IMR-90 (cell line): Measurements from ENCODE around the gene NRF1. TPM values are rescaled to one million over a fixed set of nuclear protein-coding genes. Genes with fewer than 3 reads are reported as not detected.

Source experiments
- ATAC-seq: fragments of 200-7000 bp; cut with Tn5 transposase; 2 replicates; pipeline ENCODE4 v1.9.1; 2020; ENCODE audit warnings: low read depth, mild to moderate bottlenecking, moderate library complexity
- BruUV-seq: library from RNA; stranded (reverse); fragments of 400-500 nt; replicated peaks from 2 replicates; lab custom pipeline; 2021; lab: Mats Ljungman, UMichigan
- CTCF ChIA-PET: fragments of 300-600 bp; formaldehyde crosslinking; extraction: SDS; loops from one replicate; lab custom pipeline; 2021; ENCODE audit warnings: antibody characterized with exemption; lab: Yijun Ruan, JAX
- POLR2A ChIA-PET: fragments of 300-600 bp; sonication (Branson Sonifier 250); formaldehyde crosslinking; loops from one replicate; lab custom pipeline; 2022; ENCODE audit warnings: antibody characterized with exemption; ENCODE audit not compliant: unreplicated experiment; lab: Charles Lee
- DNase-seq: peaks from one replicate; pipeline ENCODE4 v3.0.0; 2013
- H2AFZ ChIP-seq: replicated peaks from 2 replicates; pipeline ENCODE3; 2013; ENCODE audit warnings: low read length, mild to moderate bottlenecking; ENCODE audit not compliant: poor library complexity
- H2AK5ac ChIP-seq: 2 replicates; pipeline ENCODE4 v1.6.1; 2013; ENCODE audit warnings: low read depth, low read length, inconsistent platforms
- H2AK9ac ChIP-seq: replicated peaks from 2 replicates; pipeline ENCODE3; 2013; ENCODE audit warnings: mild to moderate bottlenecking, low read depth, low read length, moderate library complexity; ENCODE audit not compliant: poor library complexity
- H2BK120ac ChIP-seq: 2 replicates; pipeline ENCODE4 v1.6.1; 2013; ENCODE audit warnings: low read depth, low read length, inconsistent platforms
- H2BK15ac ChIP-seq: 3 replicates; pipeline ENCODE4 v1.6.1; 2013; ENCODE audit warnings: low read depth, low read length, inconsistent platforms
- H2BK20ac ChIP-seq: 2 replicates; pipeline ENCODE4 v1.6.1; 2013; ENCODE audit warnings: low read depth, mild to moderate bottlenecking, inconsistent platforms, low read length, moderate library complexity
- H2BK5ac ChIP-seq: 2 replicates; pipeline ENCODE4 v1.6.1; 2013; ENCODE audit warnings: mild to moderate bottlenecking, low read depth, low read length, inconsistent platforms; ENCODE audit not compliant: poor library complexity, severe bottlenecking
- H3K14ac ChIP-seq: replicated peaks from 2 replicates; pipeline ENCODE4 v1.6.1; 2013; ENCODE audit warnings: low read depth, low read length, inconsistent platforms
- H3K18ac ChIP-seq: 2 replicates; pipeline ENCODE4 v1.6.1; 2013; ENCODE audit warnings: low read depth, low read length, control low read depth
- H3K23ac ChIP-seq: 2 replicates; pipeline ENCODE4 v1.6.1; 2013; ENCODE audit warnings: low read depth, low read length, inconsistent platforms
- H3K27ac ChIP-seq: 2 replicates; pipeline ENCODE4 v1.5.1; 2013; ENCODE audit warnings: mild to moderate bottlenecking, control low read depth, low read length; ENCODE audit not compliant: insufficient read depth
- H3K27me3 ChIP-seq: 2 replicates; pipeline ENCODE4 v1.6.1; 2013; ENCODE audit warnings: low read length; ENCODE audit not compliant: control insufficient read depth, insufficient read depth
- H3K36me3 ChIP-seq: 2 replicates; pipeline ENCODE4 v1.6.1; 2013; ENCODE audit warnings: low read length, mixed read lengths; ENCODE audit not compliant: control insufficient read depth, insufficient read depth
- H3K4ac ChIP-seq: 2 replicates; pipeline ENCODE4 v1.6.1; 2013; ENCODE audit warnings: low read depth, low read length, inconsistent platforms
- H3K4me1 ChIP-seq: 2 replicates; pipeline ENCODE4 v1.6.1; 2013; ENCODE audit warnings: low read length, mixed read lengths; ENCODE audit not compliant: control insufficient read depth, insufficient read depth
- H3K4me2 ChIP-seq: 2 replicates; pipeline ENCODE4 v1.6.1; 2013; ENCODE audit warnings: low read depth, mild to moderate bottlenecking, control low read depth, low read length, moderate library complexity
- H3K4me3 ChIP-seq: 2 replicates; pipeline ENCODE4 v1.5.1; 2013; ENCODE audit warnings: low read depth, mild to moderate bottlenecking, control low read depth, low read length, moderate library complexity; ENCODE audit not compliant: insufficient read depth
- H3K56ac ChIP-seq: 2 replicates; pipeline ENCODE4 v1.6.1; 2013; ENCODE audit warnings: low read length, inconsistent platforms; ENCODE audit not compliant: insufficient read depth; ENCODE audit errors: extremely low read depth
- H3K79me1 ChIP-seq, 2 experiments: 2 replicates each; pipeline ENCODE4 v1.6.1; 2013; ENCODE audit warnings: low read length in 2 of 2, inconsistent platforms in 1 of 2, low read depth in 1 of 2
- H3K9ac ChIP-seq: 2 replicates; pipeline ENCODE4 v1.6.1; 2013; ENCODE audit warnings: low read depth, low read length, control low read depth
- H3K9me1 ChIP-seq: 2 replicates; pipeline ENCODE4 v1.6.1; 2013; ENCODE audit warnings: low read length, inconsistent platforms; ENCODE audit not compliant: insufficient read depth
- H3K9me3 ChIP-seq: 2 replicates; pipeline ENCODE4 v1.6.1; 2013; ENCODE audit warnings: low read length; ENCODE audit not compliant: control insufficient read depth, insufficient read depth
- H4K20me1 ChIP-seq: 2 replicates; pipeline ENCODE4 v1.6.1; 2013; ENCODE audit warnings: low read length, inconsistent platforms; ENCODE audit not compliant: insufficient read depth
- H4K5ac ChIP-seq: 2 replicates; pipeline ENCODE4 v1.6.1; 2013; ENCODE audit warnings: mild to moderate bottlenecking, low read depth, low read length, control low read depth
- H4K8ac ChIP-seq, 2 experiments: 2 replicates each; pipeline ENCODE4 v1.6.1; 2013; ENCODE audit warnings: low read depth in 2 of 2, low read length in 2 of 2, control low read depth in 1 of 2, inconsistent platforms in 1 of 2
- H4K91ac ChIP-seq: 2 replicates; pipeline ENCODE4 v1.6.1; 2013; ENCODE audit warnings: low read depth, low read length, inconsistent platforms; ENCODE audit not compliant: insufficient read depth
- BHLHE40 ChIP-seq: fragments of 150-350 bp; IDR thresholded peaks from 2 replicates; pipeline ENCODE4 v1.6.1; 2016; ENCODE audit warnings: mild to moderate bottlenecking, low read depth, low read length
- CEBPB ChIP-seq: IDR thresholded peaks from 2 replicates; pipeline ENCODE4 v1.6.1; 2012; ENCODE audit warnings: low read depth, low read length, improper control_type of control experiment
- CHD1 ChIP-seq: IDR thresholded peaks from 2 replicates; pipeline ENCODE4 v1.6.1; 2012; ENCODE audit warnings: low read depth, low read length, improper control_type of control experiment
- FOS ChIP-seq: fragments of 150-350 bp; IDR thresholded peaks from 2 replicates; pipeline ENCODE4 v1.6.1; 2016; ENCODE audit warnings: low read depth, low read length
- MAFK ChIP-seq: IDR thresholded peaks from 2 replicates; pipeline ENCODE4 v1.6.1; 2012; ENCODE audit warnings: low read depth, low read length, improper control_type of control experiment
- MAZ ChIP-seq: IDR thresholded peaks from 2 replicates; pipeline ENCODE4 v1.6.1; 2012; ENCODE audit warnings: low read depth, mild to moderate bottlenecking, low read length, improper control_type of control experiment, moderate library complexity, borderline replicate concordance
- MXI1 ChIP-seq: IDR thresholded peaks from 2 replicates; pipeline ENCODE4 v1.6.1; 2012; ENCODE audit warnings: low read depth, mild to moderate bottlenecking, low read length, moderate library complexity, borderline replicate concordance
- NFE2L2 ChIP-seq: fragments of 150-350 bp; IDR thresholded peaks from 2 replicates; pipeline ENCODE4 v1.6.1; 2016; ENCODE audit warnings: low read depth, mild to moderate bottlenecking, low read length
- POLR2A ChIP-seq: IDR thresholded peaks from 2 replicates; pipeline ENCODE4 v1.6.1; 2012; ENCODE audit warnings: mild to moderate bottlenecking, low read depth, low read length
- RAD21 ChIP-seq: IDR thresholded peaks from 2 replicates; pipeline ENCODE4 v1.6.1; 2012; ENCODE audit warnings: low read length, improper control_type of control experiment
- RCOR1 ChIP-seq: IDR thresholded peaks from 2 replicates; pipeline ENCODE4 v1.6.1; 2012; ENCODE audit warnings: mild to moderate bottlenecking, low read length, improper control_type of control experiment; ENCODE audit not compliant: insufficient replicate concordance
- RFX5 ChIP-seq: IDR thresholded peaks from 2 replicates; pipeline ENCODE4 v1.8.0; 2012; ENCODE audit warnings: low read depth, mild to moderate bottlenecking, low read length, moderate library complexity
- SMC3 ChIP-seq: fragments of 150-350 bp; IDR thresholded peaks from 2 replicates; pipeline ENCODE4 v1.6.1; 2016; ENCODE audit warnings: low read depth, mild to moderate bottlenecking, antibody characterized with exemption, low read length, moderate library complexity
- USF2 ChIP-seq: fragments of 150-350 bp; IDR thresholded peaks from 2 replicates; pipeline ENCODE4 v1.6.1; 2017; ENCODE audit warnings: mild to moderate bottlenecking, antibody characterized with exemption, low read length, low read depth
- WGBS, 2 experiments: methylation state at CpG; one replicate each; pipeline versions ENCODE4 v1.1.5 to v1.1.7; 2013; ENCODE audit warnings: missing lambda C conversion rate in 2 of 2; ENCODE audit not compliant: insufficient read length in 1 of 2; ENCODE audit errors: extremely low coverage in 2 of 2; 5-methylcytosine and 5-hydroxymethylcytosine counted together
- dilution Hi-C: fragments of 300-500 bp; cut with HindIII; formaldehyde crosslinking; loops from one replicate; pipeline ENCODE4 v1.14.3; 2018; ENCODE audit warnings: low sequenced_read_pairs; ENCODE audit not compliant: unreplicated experiment
- in situ Hi-C: fragments of 300-500 bp; cut with MboI; formaldehyde crosslinking; loops from 3 replicates; pipeline ENCODE4 v1.14.3; 2019; ENCODE audit warnings: low sequenced_read_pairs, inconsistent platforms, mixed read lengths
- intact Hi-C: fragments of 100-400 bp; cut with micrococcal nuclease; formaldehyde crosslinking; loops from 2 replicates; pipeline ENCODE4 v1.10.0; 2022
- polyA plus RNA-seq, 3 experiments: library from polyadenylated mRNA; depleted of rRNA; stranded (reverse); fragments of >200 nt; gene quantifications; 2 replicates each; pipeline ENCODE4 v1.2.3, GENCODE V29; 2012; ENCODE audit warnings: low replicate concordance in 1 of 3
- total RNA-seq: library from RNA; depleted of rRNA; stranded (reverse); fragments of >200 nt; gene quantifications from 2 replicates; pipeline ENCODE4 v1.2.3, GENCODE V29; 2012
- TF ChIP-seq, protein P1 (sequence below): conservative IDR thresholded peaks from 2 replicates; pipeline ENCODE4 v1.5.1; 2012; ENCODE audit warnings: mild to moderate bottlenecking, low read depth, low read length, improper control_type of control experiment
- TF ChIP-seq, protein P2 (sequence below): fragments of 150-350 bp; IDR thresholded peaks from 2 replicates; pipeline ENCODE4 v1.6.1; 2016; ENCODE audit warnings: low read depth, mild to moderate bottlenecking, low read length, moderate library complexity, borderline replicate concordance

The NRF1 gene
- total and polyA plus RNA-seq, 2 of the 4 experiments (the other 2 are of a cell fraction): 11.4 to 15.8 TPM

DNA sequence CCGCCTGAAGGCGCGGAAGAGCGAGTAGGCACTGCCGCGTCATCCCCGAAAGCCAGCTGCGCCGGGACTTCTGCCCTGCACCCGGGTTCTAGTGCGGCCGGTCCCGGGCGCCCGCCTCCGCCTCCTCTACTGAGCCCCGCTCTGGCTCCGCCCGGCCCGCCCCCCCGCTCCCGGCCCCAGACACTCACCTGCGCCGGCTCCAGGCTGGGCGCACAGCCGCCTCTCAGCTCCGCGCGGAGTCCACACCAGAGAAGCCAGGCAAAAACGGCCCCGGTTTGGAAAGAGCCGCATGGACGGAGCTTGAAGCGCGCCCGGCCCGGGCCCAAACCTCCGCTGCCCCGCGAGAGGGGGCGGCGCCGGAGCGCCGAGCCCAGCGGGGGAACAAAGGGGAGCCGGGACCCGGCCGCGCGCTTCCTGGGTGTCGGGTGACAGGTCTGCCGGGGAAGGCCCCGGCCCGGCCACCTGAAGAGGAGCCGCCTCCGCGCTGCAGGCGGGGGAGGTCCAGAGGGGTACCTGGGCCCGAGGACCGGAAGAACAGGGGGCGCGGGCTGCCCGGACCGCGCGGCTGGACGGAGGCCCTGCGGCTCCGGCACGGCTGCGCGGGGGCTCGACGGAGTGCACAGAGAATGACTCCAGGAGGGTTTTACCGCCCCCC, 168.2 kb downstream of the NRF1 start:
- in situ Hi-C loops: no loop called here
- dilution Hi-C loops: no loop called here
- ChIA-PET POLR2A (no interaction called here), CTCF (no interaction called here)
- H2BK20ac ChIP-seq: no peak overlapping the region
- no peak overlapping the region for H4K8ac ChIP-seq
- H2AK5ac ChIP-seq: no peak overlapping the region
- no peak overlapping the region for H3K27ac ChIP-seq
- no peak overlapping the region for H2BK120ac ChIP-seq
- H2AK9ac ChIP-seq: peak overlapping the region; percentile 30
- H3K27me3 ChIP-seq: peaks cover 94% of the 10 kb centered on the region
- DNase-seq (no peak), ATAC-seq (peak; percentile 22; the same call in 1 of the 2 replicates)
- WGBS, 2 experiments: 0% methylated on average over 5 of the region's 76 CpGs; no CpG with 5 or more reads in 1 of the 2 experiments
- H3K4me3 ChIP-seq: no peak overlapping the region
- H2BK15ac ChIP-seq: no peak overlapping the region
- no TSS peak for BruUV-seq
- H3K36me3 ChIP-seq: no peaks in the 10 kb centered on the region
- H3K18ac ChIP-seq: no peak overlapping the region
- H4K91ac ChIP-seq: no peak overlapping the region
- H3K4me2 ChIP-seq: no peak overlapping the region
- TF ChIP-seq BHLHE40 (no peak), CEBPB (no peak), FOS (no peak), CHD1 (no peak), SMC3 (no peak), MAZ (no peak), USF2 (no peak), RAD21 (no peak), MAFK (no peak), MXI1 (no peak), RCOR1 (no peak), RFX5 (no peak), POLR2A (no peak), NFE2L2 (no peak)
- TF ChIP-seq, protein P1, sequence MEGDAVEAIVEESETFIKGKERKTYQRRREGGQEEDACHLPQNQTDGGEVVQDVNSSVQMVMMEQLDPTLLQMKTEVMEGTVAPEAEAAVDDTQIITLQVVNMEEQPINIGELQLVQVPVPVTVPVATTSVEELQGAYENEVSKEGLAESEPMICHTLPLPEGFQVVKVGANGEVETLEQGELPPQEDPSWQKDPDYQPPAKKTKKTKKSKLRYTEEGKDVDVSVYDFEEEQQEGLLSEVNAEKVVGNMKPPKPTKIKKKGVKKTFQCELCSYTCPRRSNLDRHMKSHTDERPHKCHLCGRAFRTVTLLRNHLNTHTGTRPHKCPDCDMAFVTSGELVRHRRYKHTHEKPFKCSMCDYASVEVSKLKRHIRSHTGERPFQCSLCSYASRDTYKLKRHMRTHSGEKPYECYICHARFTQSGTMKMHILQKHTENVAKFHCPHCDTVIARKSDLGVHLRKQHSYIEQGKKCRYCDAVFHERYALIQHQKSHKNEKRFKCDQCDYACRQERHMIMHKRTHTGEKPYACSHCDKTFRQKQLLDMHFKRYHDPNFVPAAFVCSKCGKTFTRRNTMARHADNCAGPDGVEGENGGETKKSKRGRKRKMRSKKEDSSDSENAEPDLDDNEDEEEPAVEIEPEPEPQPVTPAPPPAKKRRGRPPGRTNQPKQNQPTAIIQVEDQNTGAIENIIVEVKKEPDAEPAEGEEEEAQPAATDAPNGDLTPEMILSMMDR: no peak
- TF ChIP-seq, protein P2, sequence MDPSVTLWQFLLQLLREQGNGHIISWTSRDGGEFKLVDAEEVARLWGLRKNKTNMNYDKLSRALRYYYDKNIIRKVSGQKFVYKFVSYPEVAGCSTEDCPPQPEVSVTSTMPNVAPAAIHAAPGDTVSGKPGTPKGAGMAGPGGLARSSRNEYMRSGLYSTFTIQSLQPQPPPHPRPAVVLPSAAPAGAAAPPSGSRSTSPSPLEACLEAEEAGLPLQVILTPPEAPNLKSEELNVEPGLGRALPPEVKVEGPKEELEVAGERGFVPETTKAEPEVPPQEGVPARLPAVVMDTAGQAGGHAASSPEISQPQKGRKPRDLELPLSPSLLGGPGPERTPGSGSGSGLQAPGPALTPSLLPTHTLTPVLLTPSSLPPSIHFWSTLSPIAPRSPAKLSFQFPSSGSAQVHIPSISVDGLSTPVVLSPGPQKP: no peak
- peaks cover 2% of the 10 kb centered on the region; the same call in 1 of the 2 replicates for H3K4me1 ChIP-seq
- intact Hi-C loops: no loop called here
- H3K9me1 ChIP-seq: no peaks in the 10 kb centered on the region
- H4K20me1 ChIP-seq: peaks cover 33% of the 10 kb centered on the region
- H2AFZ ChIP-seq: peak overlapping the region; percentile 66
- no peak overlapping the region for H3K9ac ChIP-seq
- no peaks in the 10 kb centered on the region for H3K79me1 ChIP-seq
- H3K9me3 ChIP-seq: peaks cover 13% of the 10 kb centered on the region
- no peak overlapping the region for H2BK5ac ChIP-seq
- no peak overlapping the region for H3K56ac ChIP-seq
- H3K23ac ChIP-seq: no peak overlapping the region
- H3K14ac ChIP-seq: no peak overlapping the region
- no peak overlapping the region for H3K4ac ChIP-seq
- no peak overlapping the region for H4K5ac ChIP-seq
